GM03348 (cell line): ENCODE measurements around the gene ASB16.

Source experiments
- DNase-seq: peaks from one replicate; pipeline ENCODE4 v3.0.0; 2012; ENCODE audit warnings: low spot score

ASB16 gene

GRCh38 chr17:44223541-44224071 lies 53.1 kb downstream of the ASB16 start:
- peak; percentile 39 for DNase-seq
